Activated CD8-positive, alpha-beta T cell treated with anti-CD3 and anti-CD28 coated beads for 36 hours (primary cell): ENCODE results near the gene AUTS2. TPM values are rescaled to one million over a fixed set of nuclear protein-coding genes. Genes with fewer than 3 reads are reported as not detected.

Source experiments
- ATAC-seq: fragments of 200-7000 bp; cut with Tn5 transposase; one replicate; pipeline ENCODE4 v1.10.0; 2021; ENCODE audit warnings: mild to moderate bottlenecking, moderate library complexity
- CTCF ChIA-PET: fragments of 350-600 bp; sonication (Branson Sonifier 250); formaldehyde crosslinking; loops from one replicate; lab custom pipeline; 2021; ENCODE audit warnings: antibody characterized with exemption; lab: Charles Lee
- POLR2A ChIA-PET: fragments of 350-600 bp; sonication (Branson Sonifier 250); formaldehyde crosslinking; loops from one replicate; lab custom pipeline; 2021; ENCODE audit warnings: antibody characterized with exemption; lab: Charles Lee
- DNase-seq: peaks from one replicate; pipeline ENCODE4 v3.0.0-alpha.2; 2020
- H3K27ac Mint-ChIP-seq: one replicate; pipeline ENCODE4 v1.8.0; 2021; ENCODE audit warnings: mild to moderate bottlenecking, mixed read lengths
- H3K27me3 Mint-ChIP-seq: one replicate; pipeline ENCODE4 v1.8.0; 2021; ENCODE audit warnings: mixed read lengths
- H3K36me3 Mint-ChIP-seq: one replicate; pipeline ENCODE4 v1.8.0; 2021; ENCODE audit warnings: low read depth, mixed read lengths
- H3K4me1 Mint-ChIP-seq: one replicate; pipeline ENCODE4 v1.8.0; 2021; ENCODE audit warnings: low read depth, mixed read lengths
- H3K4me3 Mint-ChIP-seq: one replicate; pipeline ENCODE4 v1.8.0; 2021; ENCODE audit warnings: mild to moderate bottlenecking, moderate library complexity, mixed read lengths
- H3K9me3 Mint-ChIP-seq: one replicate; pipeline ENCODE4 v1.8.0; 2021; ENCODE audit warnings: mixed read lengths
- CTCF ChIP-seq: fragments of 200-600 bp; IDR thresholded peaks from one replicate; pipeline ENCODE4 v1.8.0; 2022; ENCODE audit warnings: antibody characterized with exemption, mild to moderate bottlenecking
- intact Hi-C: fragments of 100-400 bp; cut with micrococcal nuclease; formaldehyde crosslinking; loops from one replicate; pipeline ENCODE4 v1.10.0; 2022
- total RNA-seq, 2 experiments: library from RNA; stranded (reverse); gene quantifications; one replicate each; pipeline ENCODE4 v1.2.3, GENCODE V29; 2021

Gene AUTS2
- total RNA-seq, 2 experiments from 2014 or later, result 3.1 to 3.3 TPM

DNA sequence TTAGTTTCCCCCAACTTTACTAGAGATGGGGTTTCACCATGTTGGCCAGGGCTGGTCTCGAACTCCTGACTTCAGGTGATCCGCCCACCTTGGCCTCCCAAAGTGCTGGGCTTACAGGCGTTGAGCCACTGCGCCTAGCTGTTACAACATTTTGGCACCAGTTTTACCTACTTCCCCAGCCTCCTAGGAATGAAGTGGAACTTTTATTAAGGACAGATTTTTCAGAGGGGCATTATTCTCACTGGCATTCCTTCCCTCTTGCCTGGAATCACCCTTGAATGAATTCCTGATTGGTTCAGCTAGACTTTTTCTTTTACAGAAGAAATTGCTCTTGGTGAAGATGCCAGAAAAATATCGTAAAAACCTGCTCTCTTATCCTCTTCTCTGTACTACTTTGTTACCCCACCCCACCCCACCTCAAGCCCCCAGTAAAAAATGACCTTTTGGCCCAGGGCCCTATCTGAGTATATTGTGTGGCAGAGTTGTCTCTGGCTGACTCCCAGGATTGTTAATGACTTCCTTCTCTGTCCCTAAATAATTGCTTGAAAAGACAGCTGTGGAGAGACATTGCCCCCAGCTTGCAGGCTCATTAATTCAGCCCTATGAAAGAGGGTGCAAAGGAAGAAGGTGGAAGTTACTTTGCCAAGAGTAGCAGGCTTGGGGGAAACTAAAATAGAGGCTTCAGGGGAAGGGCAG, 189.6 kb downstream of the AUTS2 start:
- Mint-ChIP-seq H3K9me3 (no peaks in the 10 kb centered on the region), H3K36me3 (no peaks in the 10 kb centered on the region), H3K4me3 (no peak overlapping the region), H3K27me3 (no peaks in the 10 kb centered on the region), H3K27ac (no peak overlapping the region), H3K4me1 (no peaks in the 10 kb centered on the region)
- ChIA-PET POLR2A (no interaction called here), CTCF (no interaction called here)
- intact Hi-C loops, result no loop called here
- TF ChIP-seq CTCF, result no peak
- no peak for ATAC-seq
- DNase-seq, result no peak

- ATAC-seq (no peak), DNase-seq (no peak)
- no peaks in the 10 kb centered on the region for H3K36me3 Mint-ChIP-seq
- no peak for TF ChIP-seq CTCF
- ChIA-PET POLR2A (no interaction called here), CTCF (no interaction called here)
- no peaks in the 10 kb centered on the region for H3K9me3 Mint-ChIP-seq
- H3K27ac Mint-ChIP-seq, result no peak overlapping the region
- H3K4me3 Mint-ChIP-seq, result no peak overlapping the region
- intact Hi-C loops, result no loop called here
- no peaks in the 10 kb centered on the region for H3K27me3 Mint-ChIP-seq
- no peaks in the 10 kb centered on the region for H3K4me1 Mint-ChIP-seq
Observed at GRCh38 chr7:69789563-69789962, 191.3 kb downstream of the AUTS2 start.

GRCh38 chr7:69790977-69791724, 192.9 kb downstream of the AUTS2 start:
- H3K9me3 Mint-ChIP-seq, result no peaks in the 10 kb centered on the region
- POLR2A ChIA-PET, result no interaction called here
- ATAC-seq, result no peak
- CTCF ChIA-PET, result no interaction called here
- no peak for TF ChIP-seq CTCF
- peaks cover 1% of the 10 kb centered on the region for H3K27me3 Mint-ChIP-seq
- no peak overlapping the region for H3K4me3 Mint-ChIP-seq
- DNase-seq, result no peak
- intact Hi-C loops, result no loop called here
- no peaks in the 10 kb centered on the region for H3K4me1 Mint-ChIP-seq
- no peaks in the 10 kb centered on the region for H3K36me3 Mint-ChIP-seq
- no peak overlapping the region for H3K27ac Mint-ChIP-seq

DNA sequence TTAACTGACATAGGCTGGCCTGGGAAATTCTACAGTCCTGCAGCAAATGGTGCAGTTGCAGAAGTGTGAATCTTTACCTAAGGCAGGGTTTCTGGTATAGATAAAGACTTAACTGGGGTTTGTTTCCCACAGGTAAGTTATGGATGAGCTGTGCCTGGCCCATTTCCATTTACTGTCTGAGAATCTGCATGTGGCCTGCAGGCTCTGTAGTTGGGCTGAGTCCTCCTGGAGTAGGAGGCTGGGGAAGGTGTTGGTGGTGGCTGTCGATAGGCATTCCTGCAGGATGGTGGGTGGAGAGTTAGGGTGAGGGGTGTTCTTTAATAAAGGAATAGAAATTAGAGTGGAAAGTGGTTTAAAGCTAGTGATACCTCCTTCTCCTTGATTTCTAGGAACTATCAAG, 193.5 kb downstream of the AUTS2 start:
- Mint-ChIP-seq H3K27ac (no peak overlapping the region), H3K4me1 (no peaks in the 10 kb centered on the region), H3K9me3 (no peaks in the 10 kb centered on the region), H3K27me3 (peaks cover 1% of the 10 kb centered on the region), H3K36me3 (no peaks in the 10 kb centered on the region), H3K4me3 (no peak overlapping the region)
- ChIA-PET POLR2A (no interaction called here), CTCF (no interaction called here)
- TF ChIP-seq CTCF, result no peak
- DNase-seq (no peak), ATAC-seq (no peak)
- intact Hi-C loops, result no loop called here

- no peaks in the 10 kb centered on the region for H3K4me1 Mint-ChIP-seq
- intact Hi-C loops, result no loop called here
- ChIA-PET CTCF (interaction anchor here (0.5 kb wide), 1 partner anchor 222 kb away, joined by 3 read pairs; no protein-coding TSS in a partner anchor), POLR2A (no interaction called here)
- TF ChIP-seq CTCF, result no peak
- H3K4me3 Mint-ChIP-seq, result no peak overlapping the region
- no peak for DNase-seq
- H3K27me3 Mint-ChIP-seq, result peaks cover 3% of the 10 kb centered on the region
- H3K27ac Mint-ChIP-seq, result no peak overlapping the region
- H3K36me3 Mint-ChIP-seq, result no peaks in the 10 kb centered on the region
- no peak for ATAC-seq
- H3K9me3 Mint-ChIP-seq, result no peaks in the 10 kb centered on the region
Observed at GRCh38 chr7:69795932-69796331, 197.7 kb downstream of the AUTS2 start.
